Measurements from ENCODE around the gene AKT3. TPM values are rescaled to one million over a fixed set of nuclear protein-coding genes. Genes with fewer than 3 reads are reported as not detected.

The AKT3 gene
- polyA plus RNA-seq, 2 of the 4 experiments (the other 2 are of a cell fraction) = 18.4 to 43.5 TPM

DNA sequence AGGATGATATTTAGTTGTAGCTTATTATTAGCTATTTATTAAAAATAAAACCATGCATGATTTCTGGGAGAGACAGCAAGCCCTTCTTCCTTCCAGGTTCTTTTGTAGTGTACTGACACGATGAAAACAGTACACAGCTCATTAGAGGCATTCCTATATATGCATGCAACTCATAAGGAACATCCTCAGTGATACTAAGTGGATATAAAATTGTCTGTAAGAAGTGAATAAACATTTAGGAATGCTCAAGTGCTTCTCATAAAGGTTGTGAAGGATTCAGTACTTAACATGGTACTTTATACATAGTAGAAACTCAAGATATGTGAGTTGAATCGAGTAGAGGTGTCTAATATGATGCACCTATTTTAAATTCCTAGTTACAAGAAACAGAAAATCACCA lies 306.5 kb downstream of the AKT3 start:
- no peak for FAIRE-seq
- 55% methylated on average over 2 of the region's 2 CpGs for WGBS (ENCODE audit: missing lambda C conversion rate)
- ChIA-PET POLR2A (no interaction called here), CTCF (interaction anchor here (0.8 to 1.2 kb wide), 3 partner anchors 15 to 730 kb away, joined by 3 to 4 read pairs (median 3); no protein-coding TSS in a partner anchor)
- Histone ChIP-seq H3K4me3 (no peak overlapping the region), H3K9me3 (no peaks in the 10 kb centered on the region), H3K4me1 (no peaks in the 10 kb centered on the region), H3K4me2 (no peak overlapping the region), H3K27ac (no peak overlapping the region)
- TF ChIP-seq RNF2 (IDR thresholded peaks at IDR 0.05; ENCODE audit: borderline replicate concordance, low read depth) (no peak), NR3C1 (IDR thresholded peaks at IDR 0.05) (no peak), KDM5A (IDR thresholded peaks at IDR 0.05) (no peak), CHD2 (IDR thresholded peaks at IDR 0.05; ENCODE audit: low read length, partially characterized antibody) (no peak), HEYL (CRISPR knock-in tag; IDR thresholded peaks at IDR 0.05) (no peak), MAZ (IDR thresholded peaks at IDR 0.05; ENCODE audit: borderline replicate concordance, low read depth, low read length) (no peak), ESRRA (IDR thresholded peaks at IDR 0.05; ENCODE audit: borderline replicate concordance, low read length) (no peak), NPAS2 (CRISPR knock-in tag; IDR thresholded peaks at IDR 0.05; ENCODE audit: borderline replicate concordance) (no peak), JUNB (IDR thresholded peaks at IDR 0.05) (no peak), MYC (IDR thresholded peaks at IDR 0.05; ENCODE audit: borderline replicate concordance, low read length) (no peak), HOXA7 (CRISPR knock-in tag; IDR thresholded peaks at IDR 0.05) (no peak), EHMT2 (IDR thresholded peaks at IDR 0.05; ENCODE audit: low read depth) (no peak), PHF8 (IDR thresholded peaks at IDR 0.05; ENCODE audit: borderline replicate concordance, low read depth) (no peak), POLR2AphosphoS2 (conservative IDR thresholded peaks at IDR 0.05; ENCODE audit: low read length) (no peak), GATA3 (IDR thresholded peaks at IDR 0.05; ENCODE audit: borderline replicate concordance) (no peak), ZC3H11A (IDR thresholded peaks at IDR 0.05) (no peak), TP53 (CRISPR knock-in tag; IDR thresholded peaks at IDR 0.05) (no peak), HOXB5 (CRISPR knock-in tag; IDR thresholded peaks at IDR 0.05) (no peak)
- TF ChIP-seq, protein P1, sequence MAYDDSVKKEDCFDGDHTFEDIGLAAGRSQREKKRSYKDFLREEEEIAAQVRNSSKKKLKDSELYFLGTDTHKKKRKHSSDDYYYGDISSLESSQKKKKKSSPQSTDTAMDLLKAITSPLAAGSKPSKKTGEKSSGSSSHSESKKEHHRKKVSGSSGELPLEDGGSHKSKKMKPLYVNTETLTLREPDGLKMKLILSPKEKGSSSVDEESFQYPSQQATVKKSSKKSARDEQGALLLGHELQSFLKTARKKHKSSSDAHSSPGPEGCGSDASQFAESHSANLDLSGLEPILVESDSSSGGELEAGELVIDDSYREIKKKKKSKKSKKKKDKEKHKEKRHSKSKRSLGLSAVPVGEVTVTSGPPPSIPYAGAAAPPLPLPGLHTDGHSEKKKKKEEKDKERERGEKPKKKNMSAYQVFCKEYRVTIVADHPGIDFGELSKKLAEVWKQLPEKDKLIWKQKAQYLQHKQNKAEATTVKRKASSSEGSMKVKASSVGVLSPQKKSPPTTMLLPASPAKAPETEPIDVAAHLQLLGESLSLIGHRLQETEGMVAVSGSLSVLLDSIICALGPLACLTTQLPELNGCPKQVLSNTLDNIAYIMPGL (CRISPR knock-in tag; IDR thresholded peaks at IDR 0.05; ENCODE audit: borderline replicate concordance) = no peak
- TF ChIP-seq, protein P2, sequence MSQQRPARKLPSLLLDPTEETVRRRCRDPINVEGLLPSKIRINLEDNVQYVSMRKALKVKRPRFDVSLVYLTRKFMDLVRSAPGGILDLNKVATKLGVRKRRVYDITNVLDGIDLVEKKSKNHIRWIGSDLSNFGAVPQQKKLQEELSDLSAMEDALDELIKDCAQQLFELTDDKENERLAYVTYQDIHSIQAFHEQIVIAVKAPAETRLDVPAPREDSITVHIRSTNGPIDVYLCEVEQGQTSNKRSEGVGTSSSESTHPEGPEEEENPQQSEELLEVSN (IDR thresholded peaks at IDR 0.05; ENCODE audit: borderline replicate concordance, low read depth) = no peak
- ATAC-seq = no peak
- DNase-seq (ENCODE audit: low read depth in 1 of 2, low spot score in 1 of 2) = no peak

DNA sequence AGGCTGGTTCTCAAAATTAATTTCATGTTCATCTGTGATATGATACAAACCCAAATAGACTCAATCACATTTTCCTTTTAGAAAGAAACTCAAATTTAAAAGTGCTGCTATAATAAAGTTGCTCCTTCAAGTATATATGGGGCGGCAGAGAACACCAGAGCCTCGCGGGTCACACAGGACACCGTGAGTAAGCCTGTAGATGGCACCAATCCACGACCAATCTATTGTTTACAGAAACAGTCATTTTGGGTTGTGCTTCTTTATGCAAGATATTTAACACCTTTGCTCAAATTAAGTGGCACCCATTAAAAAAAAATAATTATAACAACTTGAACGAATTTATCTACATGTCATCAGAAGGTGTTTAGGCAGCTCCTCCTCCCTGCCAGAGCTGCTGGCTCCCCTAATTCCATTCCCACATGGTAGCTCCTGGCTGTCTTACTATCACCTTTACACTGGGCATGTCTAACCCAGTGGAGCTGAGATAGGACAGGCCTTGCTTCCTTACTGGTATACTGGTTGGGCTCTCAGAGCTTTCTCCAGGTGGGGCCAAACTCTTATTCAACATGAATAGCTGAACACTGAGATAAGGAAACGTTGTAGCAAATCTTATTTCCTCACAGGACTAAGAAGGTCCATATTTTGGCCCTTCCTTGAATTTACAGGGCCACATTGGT lies 307.2 kb downstream of the AKT3 start:
- no peak overlapping the region for H3K4me2 ChIP-seq
- FAIRE-seq (no peak), DNase-seq (ENCODE audit: low read depth in 1 of 2, low spot score in 1 of 2) (peak in 1 of 2 experiments; percentile 11), ATAC-seq (no peak)
- TF ChIP-seq RAD21 (conservative IDR thresholded peaks at IDR 0.05 in 1 of 2, IDR thresholded peaks at IDR 0.05 in 1 of 2) = no peak
- no peak for TF ChIP-seq TP53 (CRISPR knock-in tag; IDR thresholded peaks at IDR 0.05)
- TF ChIP-seq GATA3 (IDR thresholded peaks at IDR 0.05; ENCODE audit: borderline replicate concordance) = no peak
- no peak for TF ChIP-seq CEBPB (IDR thresholded peaks at IDR 0.05)
- no peak for TF ChIP-seq POLR2A (IDR thresholded peaks at IDR 0.05; ENCODE audit: low read length)
- TF ChIP-seq CBX2 (IDR thresholded peaks at IDR 0.05; ENCODE audit: borderline replicate concordance, low read depth) = no peak
- no peak for TF ChIP-seq HDAC2 (IDR thresholded peaks at IDR 0.05)
- TF ChIP-seq, protein P2 (IDR thresholded peaks at IDR 0.05; ENCODE audit: borderline replicate concordance, low read depth) = no peak
- TF ChIP-seq CHD4 (IDR thresholded peaks at IDR 0.05; ENCODE audit: borderline replicate concordance) = no peak
- TF ChIP-seq FOXS1 (CRISPR knock-in tag; IDR thresholded peaks at IDR 0.05) = no peak
- TF ChIP-seq EHMT2 (IDR thresholded peaks at IDR 0.05; ENCODE audit: low read depth) = no peak
- TF ChIP-seq, protein P3, sequence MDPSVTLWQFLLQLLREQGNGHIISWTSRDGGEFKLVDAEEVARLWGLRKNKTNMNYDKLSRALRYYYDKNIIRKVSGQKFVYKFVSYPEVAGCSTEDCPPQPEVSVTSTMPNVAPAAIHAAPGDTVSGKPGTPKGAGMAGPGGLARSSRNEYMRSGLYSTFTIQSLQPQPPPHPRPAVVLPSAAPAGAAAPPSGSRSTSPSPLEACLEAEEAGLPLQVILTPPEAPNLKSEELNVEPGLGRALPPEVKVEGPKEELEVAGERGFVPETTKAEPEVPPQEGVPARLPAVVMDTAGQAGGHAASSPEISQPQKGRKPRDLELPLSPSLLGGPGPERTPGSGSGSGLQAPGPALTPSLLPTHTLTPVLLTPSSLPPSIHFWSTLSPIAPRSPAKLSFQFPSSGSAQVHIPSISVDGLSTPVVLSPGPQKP (IDR thresholded peaks at IDR 0.05; ENCODE audit: low read depth, low read length) = no peak
- TF ChIP-seq FOSB (CRISPR knock-in tag; IDR thresholded peaks at IDR 0.05) = no peak
- no peak for TF ChIP-seq CBX8 (IDR thresholded peaks at IDR 0.05)
- no peak for TF ChIP-seq RARB (CRISPR knock-in tag; IDR thresholded peaks at IDR 0.05)
- no peaks in the 10 kb centered on the region for H3K4me1 ChIP-seq
- H3K4me3 ChIP-seq = no peak overlapping the region
- no peak overlapping the region for H3K27ac ChIP-seq
- ChIA-PET POLR2A (no interaction called here), CTCF (interaction anchor here (0.8 to 1.2 kb wide), 3 partner anchors 16 to 731 kb away, joined by 3 to 4 read pairs (median 3); no protein-coding TSS in a partner anchor)
- H3K9me3 ChIP-seq = no peaks in the 10 kb centered on the region
- WGBS (ENCODE audit: missing lambda C conversion rate) = 61% methylated on average over 7 of the region's 7 CpGs

All from A549 (cell line).